Measurements from ENCODE around the gene RABL3.
"Not testable (repeated sequence)": the region's sequence is repeated elsewhere in the genome, so short reads cannot be mapped to it uniquely, and the experiment has no call there.

RABL3 gene

DNA sequence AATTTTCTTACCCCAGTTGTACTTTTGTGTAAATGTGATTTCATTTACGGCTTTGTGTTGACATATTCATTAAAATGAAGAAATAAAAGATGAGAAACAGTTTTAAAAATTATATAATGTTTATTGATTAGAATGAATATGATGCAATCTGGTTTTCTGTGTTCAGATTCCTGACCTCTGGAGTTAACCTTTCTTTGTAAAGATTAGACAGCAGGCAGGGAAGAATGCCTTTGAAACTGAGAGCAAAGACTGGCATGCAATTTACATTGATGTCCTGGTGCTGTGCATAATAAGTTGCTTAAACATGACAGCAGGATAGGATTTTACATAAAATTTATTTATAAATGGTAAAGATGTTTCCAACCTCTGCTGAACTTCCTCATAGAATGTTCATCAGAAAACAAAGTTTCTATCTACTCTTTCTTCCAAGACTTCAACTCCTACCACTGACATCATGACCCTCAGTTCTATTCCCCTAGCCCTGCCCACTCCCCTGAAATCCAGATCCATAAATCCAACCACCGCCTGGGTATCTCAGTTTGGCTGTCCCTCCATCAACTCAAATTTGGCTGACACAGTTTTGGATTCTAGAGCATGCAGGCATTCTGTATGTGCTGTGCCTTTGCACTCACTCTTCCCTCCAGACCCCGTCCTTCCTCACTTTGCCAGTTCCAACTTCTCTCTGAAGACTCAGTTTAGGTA is 62.0 kb downstream of the RABL3 start:
- Histone ChIP-seq H3K4me2 (no peak overlapping the region), H3K4me3 (IDR thresholded peaks at IDR 0.05; ENCODE audit: insufficient read depth, low read depth, low read length) (no peak overlapping the region), H3K27me3 (ENCODE audit: insufficient read depth, low read depth) (no peaks in the 10 kb centered on the region), H4K20me1 (ENCODE audit: insufficient read depth) (no peaks in the 10 kb centered on the region), H3K27ac (no peak overlapping the region), H3K9ac (no peak overlapping the region), H3K4me1 (ENCODE audit: low read depth, poor library complexity, severe bottlenecking) (peaks cover 10% of the 10 kb centered on the region), H3K36me3 (ENCODE audit: insufficient read depth) (no peaks in the 10 kb centered on the region), H3K79me2 (ENCODE audit: insufficient read depth, low read depth) (no peaks in the 10 kb centered on the region), H2AFZ (ENCODE audit: low read depth) (no peak overlapping the region)
- TF ChIP-seq, protein P1, sequence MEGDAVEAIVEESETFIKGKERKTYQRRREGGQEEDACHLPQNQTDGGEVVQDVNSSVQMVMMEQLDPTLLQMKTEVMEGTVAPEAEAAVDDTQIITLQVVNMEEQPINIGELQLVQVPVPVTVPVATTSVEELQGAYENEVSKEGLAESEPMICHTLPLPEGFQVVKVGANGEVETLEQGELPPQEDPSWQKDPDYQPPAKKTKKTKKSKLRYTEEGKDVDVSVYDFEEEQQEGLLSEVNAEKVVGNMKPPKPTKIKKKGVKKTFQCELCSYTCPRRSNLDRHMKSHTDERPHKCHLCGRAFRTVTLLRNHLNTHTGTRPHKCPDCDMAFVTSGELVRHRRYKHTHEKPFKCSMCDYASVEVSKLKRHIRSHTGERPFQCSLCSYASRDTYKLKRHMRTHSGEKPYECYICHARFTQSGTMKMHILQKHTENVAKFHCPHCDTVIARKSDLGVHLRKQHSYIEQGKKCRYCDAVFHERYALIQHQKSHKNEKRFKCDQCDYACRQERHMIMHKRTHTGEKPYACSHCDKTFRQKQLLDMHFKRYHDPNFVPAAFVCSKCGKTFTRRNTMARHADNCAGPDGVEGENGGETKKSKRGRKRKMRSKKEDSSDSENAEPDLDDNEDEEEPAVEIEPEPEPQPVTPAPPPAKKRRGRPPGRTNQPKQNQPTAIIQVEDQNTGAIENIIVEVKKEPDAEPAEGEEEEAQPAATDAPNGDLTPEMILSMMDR (conservative IDR thresholded peaks at IDR 0.05; ENCODE audit: low read depth, low read length), result no peak

DNA sequence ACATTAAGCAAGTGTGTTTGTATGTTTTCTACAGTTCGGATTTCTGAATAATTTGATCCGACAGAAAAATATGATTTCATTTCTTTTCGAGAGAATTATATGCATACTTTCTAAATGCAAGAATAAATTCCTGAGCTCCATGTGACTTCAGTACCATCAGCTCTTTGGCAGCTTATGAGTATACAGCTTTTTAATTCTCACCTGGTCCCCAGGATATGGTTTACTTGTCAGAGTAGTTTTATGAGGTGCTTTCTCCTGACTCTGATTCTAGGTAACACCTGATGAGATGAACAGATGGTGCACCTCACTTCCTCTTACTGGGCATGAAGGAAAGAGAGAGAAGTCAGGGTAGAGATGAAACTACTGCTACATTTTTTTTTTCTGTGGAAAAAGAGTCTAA is 63.3 kb downstream of the RABL3 start:
- Histone ChIP-seq H3K9ac (no peak overlapping the region), H3K27ac (no peak overlapping the region), H3K36me3 (ENCODE audit: insufficient read depth) (no peaks in the 10 kb centered on the region), H2AFZ (ENCODE audit: low read depth) (no peak overlapping the region), H3K4me2 (no peak overlapping the region), H3K4me3 (IDR thresholded peaks at IDR 0.05; ENCODE audit: insufficient read depth, low read depth, low read length) (no peak overlapping the region), H3K79me2 (ENCODE audit: insufficient read depth, low read depth) (no peaks in the 10 kb centered on the region), H4K20me1 (ENCODE audit: insufficient read depth) (no peaks in the 10 kb centered on the region), H3K4me1 (ENCODE audit: low read depth, poor library complexity, severe bottlenecking) (peaks cover 10% of the 10 kb centered on the region), H3K27me3 (ENCODE audit: insufficient read depth, low read depth) (no peaks in the 10 kb centered on the region)
- TF ChIP-seq, protein P1 (conservative IDR thresholded peaks at IDR 0.05; ENCODE audit: low read depth, low read length), result no peak

DNA sequence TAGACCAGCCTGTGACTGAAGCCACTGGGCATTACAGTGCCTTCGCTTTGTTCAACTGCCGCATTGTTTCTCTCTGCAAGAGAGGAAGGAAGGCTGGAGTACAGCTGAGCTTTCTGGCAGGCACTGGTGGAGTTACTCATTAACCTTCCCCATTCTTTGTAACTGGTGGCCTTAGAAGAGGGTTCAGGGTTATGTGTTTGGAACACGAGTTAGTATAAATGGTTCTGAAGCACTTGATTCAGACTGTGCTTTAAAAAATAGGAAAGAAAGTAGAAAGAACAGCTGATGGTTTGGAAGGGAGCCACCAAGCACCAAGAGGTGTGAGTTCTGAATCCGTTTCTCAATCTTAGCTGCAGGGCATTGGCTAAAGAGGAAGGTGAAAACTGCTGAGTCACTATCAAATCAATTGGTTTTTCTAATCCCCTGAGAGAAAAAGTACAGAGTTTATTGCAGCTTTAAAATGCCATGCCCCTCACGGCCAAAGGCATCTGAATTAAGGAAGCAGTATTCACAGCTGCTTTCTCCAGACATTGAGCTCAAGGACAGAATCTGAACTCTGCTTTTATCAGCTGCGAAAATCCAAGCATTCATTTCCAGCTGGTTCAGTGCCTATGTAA is 63.9 kb downstream of the RABL3 start:
- H3K9ac ChIP-seq, result no peak overlapping the region
- H3K79me2 ChIP-seq (ENCODE audit: insufficient read depth, low read depth), result no peaks in the 10 kb centered on the region
- no peak overlapping the region for H3K4me3 ChIP-seq (IDR thresholded peaks at IDR 0.05; ENCODE audit: insufficient read depth, low read depth, low read length)
- peaks cover 10% of the 10 kb centered on the region for H3K4me1 ChIP-seq (ENCODE audit: low read depth, poor library complexity, severe bottlenecking)
- TF ChIP-seq, protein P1 (conservative IDR thresholded peaks at IDR 0.05; ENCODE audit: low read depth, low read length), result no peak
- H3K27ac ChIP-seq, result no peak overlapping the region
- H2AFZ ChIP-seq (ENCODE audit: low read depth), result no peak overlapping the region
- H3K4me2 ChIP-seq, result no peak overlapping the region
- H4K20me1 ChIP-seq (ENCODE audit: insufficient read depth), result no peaks in the 10 kb centered on the region
- H3K27me3 ChIP-seq (ENCODE audit: insufficient read depth, low read depth), result no peaks in the 10 kb centered on the region
- H3K36me3 ChIP-seq (ENCODE audit: insufficient read depth), result no peaks in the 10 kb centered on the region

DNA sequence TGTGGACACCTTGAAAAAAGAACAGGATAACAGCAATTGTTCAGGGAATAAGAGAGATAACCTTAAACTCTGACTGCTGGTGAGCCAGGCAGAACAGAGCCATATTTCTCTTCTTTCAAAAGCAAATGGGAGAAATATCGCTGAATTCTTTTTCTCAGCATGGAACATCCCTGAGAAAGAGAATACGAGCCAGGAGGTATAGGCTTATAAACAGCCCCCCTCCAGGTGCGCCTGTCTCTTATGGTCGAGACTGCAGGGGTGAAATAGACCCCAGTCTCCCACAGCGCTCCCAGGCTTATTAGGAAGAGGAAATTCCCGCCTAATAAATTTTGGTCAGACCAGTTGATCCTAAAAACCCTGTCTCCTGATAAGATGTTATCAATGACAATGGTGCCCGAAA is 65.1 kb downstream of the RABL3 start:
- H3K4me2 ChIP-seq; H4K20me1 ChIP-seq (ENCODE audit: insufficient read depth); H3K79me2 ChIP-seq (ENCODE audit: insufficient read depth, low read depth); H3K9ac ChIP-seq; H3K4me3 ChIP-seq (IDR thresholded peaks at IDR 0.05; ENCODE audit: insufficient read depth, low read depth, low read length); H2AFZ ChIP-seq (ENCODE audit: low read depth); H3K4me1 ChIP-seq (ENCODE audit: low read depth, poor library complexity, severe bottlenecking); H3K36me3 ChIP-seq (ENCODE audit: insufficient read depth); H3K27ac ChIP-seq; H3K27me3 ChIP-seq (ENCODE audit: insufficient read depth, low read depth): not testable (repeated sequence)

DNA sequence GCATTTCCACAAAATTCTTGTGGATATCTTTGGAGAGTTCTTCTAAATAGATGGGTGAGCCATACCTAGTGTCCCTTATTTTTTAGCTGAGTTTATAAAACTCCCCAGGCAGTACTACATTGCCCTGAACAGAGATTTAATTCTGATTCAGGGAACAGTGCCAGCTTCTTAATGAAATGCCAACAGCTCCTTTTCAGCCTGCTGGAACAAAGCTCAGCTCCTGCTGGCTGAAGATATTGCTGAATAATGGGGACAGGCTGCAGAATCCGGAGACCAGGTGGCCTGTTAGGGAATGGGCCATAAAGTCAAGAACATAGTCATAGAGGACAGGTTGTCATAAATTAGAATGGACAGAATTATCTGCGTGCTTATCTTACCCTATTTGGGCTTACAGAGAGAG is 69.2 kb downstream of the RABL3 start:
- H3K4me2 ChIP-seq, result no peak overlapping the region
- H3K4me3 ChIP-seq (IDR thresholded peaks at IDR 0.05; ENCODE audit: insufficient read depth, low read depth, low read length), result no peak overlapping the region
- H3K4me1 ChIP-seq (ENCODE audit: low read depth, poor library complexity, severe bottlenecking), result peaks cover 1% of the 10 kb centered on the region
- no peak overlapping the region for H3K9ac ChIP-seq
- no peak overlapping the region for H3K27ac ChIP-seq
- no peaks in the 10 kb centered on the region for H3K36me3 ChIP-seq (ENCODE audit: insufficient read depth)
- H3K79me2 ChIP-seq (ENCODE audit: insufficient read depth, low read depth), result no peaks in the 10 kb centered on the region
- TF ChIP-seq, protein P1 (conservative IDR thresholded peaks at IDR 0.05; ENCODE audit: low read depth, low read length), result no peak
- no peaks in the 10 kb centered on the region for H4K20me1 ChIP-seq (ENCODE audit: insufficient read depth)
- no peak overlapping the region for H2AFZ ChIP-seq (ENCODE audit: low read depth)
- H3K27me3 ChIP-seq (ENCODE audit: insufficient read depth, low read depth), result no peaks in the 10 kb centered on the region
